GM20000 (cell line): ENCODE measurements around the gene GPC1.

Experiments used
- DNase-seq: peaks from one replicate; pipeline ENCODE4 v3.0.0; 2012; ENCODE audit warnings: low spot score
- TF ChIP-seq, protein P1 (sequence below): IDR thresholded peaks from 2 replicates; pipeline ENCODE4 v1.5.1; 2012; ENCODE audit warnings: mild to moderate bottlenecking, control low read depth; ENCODE audit errors: extremely low read depth, missing control alignments

Gene GPC1

DNA sequence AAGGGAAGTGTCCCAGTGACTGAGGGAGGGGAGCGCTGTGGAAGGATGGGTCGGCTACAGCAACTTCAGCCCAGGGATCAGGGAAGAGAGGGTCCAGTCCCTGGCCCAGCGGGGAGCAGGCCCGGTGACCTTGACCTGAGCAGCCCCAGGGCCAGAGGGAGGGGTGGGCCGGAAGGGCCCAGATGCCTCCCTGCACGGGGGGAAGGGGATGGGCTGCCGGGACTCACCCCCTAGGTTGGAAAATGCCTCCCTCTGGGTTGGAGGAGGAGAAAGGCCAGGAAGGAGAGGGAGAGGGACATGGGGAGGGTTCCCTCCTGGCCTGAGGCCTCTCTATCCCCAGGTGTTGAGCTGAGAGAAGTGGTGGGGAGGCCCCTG, 19.8 kb downstream of the GPC1 start:
- no peak for DNase-seq
- TF ChIP-seq, protein P1, sequence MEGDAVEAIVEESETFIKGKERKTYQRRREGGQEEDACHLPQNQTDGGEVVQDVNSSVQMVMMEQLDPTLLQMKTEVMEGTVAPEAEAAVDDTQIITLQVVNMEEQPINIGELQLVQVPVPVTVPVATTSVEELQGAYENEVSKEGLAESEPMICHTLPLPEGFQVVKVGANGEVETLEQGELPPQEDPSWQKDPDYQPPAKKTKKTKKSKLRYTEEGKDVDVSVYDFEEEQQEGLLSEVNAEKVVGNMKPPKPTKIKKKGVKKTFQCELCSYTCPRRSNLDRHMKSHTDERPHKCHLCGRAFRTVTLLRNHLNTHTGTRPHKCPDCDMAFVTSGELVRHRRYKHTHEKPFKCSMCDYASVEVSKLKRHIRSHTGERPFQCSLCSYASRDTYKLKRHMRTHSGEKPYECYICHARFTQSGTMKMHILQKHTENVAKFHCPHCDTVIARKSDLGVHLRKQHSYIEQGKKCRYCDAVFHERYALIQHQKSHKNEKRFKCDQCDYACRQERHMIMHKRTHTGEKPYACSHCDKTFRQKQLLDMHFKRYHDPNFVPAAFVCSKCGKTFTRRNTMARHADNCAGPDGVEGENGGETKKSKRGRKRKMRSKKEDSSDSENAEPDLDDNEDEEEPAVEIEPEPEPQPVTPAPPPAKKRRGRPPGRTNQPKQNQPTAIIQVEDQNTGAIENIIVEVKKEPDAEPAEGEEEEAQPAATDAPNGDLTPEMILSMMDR, result no peak

DNA sequence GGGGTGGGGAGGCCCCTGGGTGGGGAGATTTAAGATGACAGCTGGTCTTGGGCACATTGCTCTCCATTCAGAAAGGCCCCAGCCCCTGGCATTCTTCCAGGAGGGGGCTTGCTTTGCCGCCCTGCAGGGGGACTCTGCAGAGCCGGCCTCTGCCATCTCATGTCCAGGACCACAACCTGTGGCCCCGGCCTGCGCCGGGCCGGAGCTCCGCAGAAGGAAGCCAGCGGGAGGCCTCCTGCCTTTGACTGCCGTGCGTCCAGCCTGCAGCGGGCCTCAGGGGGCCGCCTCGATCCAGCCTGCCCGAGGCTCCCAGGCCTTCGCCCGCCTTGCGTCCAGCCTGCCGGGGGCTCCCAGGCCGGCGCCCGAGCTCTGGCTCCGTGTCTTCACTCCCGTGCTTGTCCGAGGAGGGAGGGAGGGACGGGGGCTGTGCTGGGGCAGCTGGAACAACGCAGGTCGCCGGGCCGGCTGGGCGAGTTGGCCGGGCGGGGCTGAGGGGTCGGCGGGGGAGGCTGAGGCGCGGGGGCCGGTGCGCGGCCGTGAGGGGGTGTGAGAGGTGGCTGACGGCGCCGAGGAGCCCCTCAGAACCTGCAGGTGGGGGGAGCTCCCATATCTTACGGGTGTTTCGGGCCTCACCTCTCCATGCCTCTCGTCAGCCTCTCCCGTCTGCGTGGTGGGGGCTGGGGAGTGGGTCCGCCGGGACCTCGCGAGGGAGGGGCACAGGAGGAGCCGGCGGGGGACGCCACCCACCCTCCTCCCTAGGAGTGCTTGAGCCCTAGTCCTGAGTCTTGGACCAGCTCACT, 20.4 kb downstream of the GPC1 start:
- TF ChIP-seq, protein P1, result no peak
- no peak for DNase-seq

DNA sequence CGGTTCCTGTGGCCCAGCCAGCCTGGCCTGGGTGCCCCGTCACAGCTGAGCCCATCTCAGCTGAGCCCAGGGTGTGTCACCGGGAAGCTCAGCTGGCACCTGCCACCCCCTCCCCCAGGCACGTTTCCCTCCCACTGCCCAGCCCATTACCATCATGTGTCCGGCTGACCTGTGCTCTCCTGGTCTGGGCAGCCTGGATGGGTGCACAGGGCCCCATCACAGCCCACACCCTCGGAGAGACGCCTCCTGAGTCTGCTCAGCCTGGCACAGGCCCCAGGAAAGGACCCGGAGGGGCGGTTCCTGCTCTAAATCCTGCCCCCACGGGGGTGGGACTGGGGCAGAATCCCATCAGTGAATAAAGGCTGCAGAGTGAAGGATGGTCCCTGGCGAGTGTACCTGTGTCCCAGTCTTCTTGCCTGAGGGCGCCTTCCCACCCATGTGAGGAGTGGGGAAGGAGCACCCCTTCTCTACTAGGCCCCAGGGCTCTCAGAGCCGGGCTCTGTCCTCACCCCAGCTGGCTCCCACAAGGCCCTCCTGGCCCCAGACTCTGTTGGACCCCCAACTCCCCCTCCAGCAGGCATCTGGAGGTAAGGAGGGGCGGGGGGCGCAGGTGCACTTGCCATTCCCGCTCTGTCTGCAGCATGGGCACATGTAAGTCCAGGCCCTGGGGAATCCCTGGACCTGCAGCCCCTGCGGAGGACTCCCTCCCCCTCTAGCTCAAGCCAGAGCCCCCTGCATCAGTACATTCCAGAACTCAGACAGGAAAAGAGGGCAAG, 21.2 kb downstream of the GPC1 start:
- TF ChIP-seq, protein P1, result no peak
- DNase-seq, result no peak

DNA sequence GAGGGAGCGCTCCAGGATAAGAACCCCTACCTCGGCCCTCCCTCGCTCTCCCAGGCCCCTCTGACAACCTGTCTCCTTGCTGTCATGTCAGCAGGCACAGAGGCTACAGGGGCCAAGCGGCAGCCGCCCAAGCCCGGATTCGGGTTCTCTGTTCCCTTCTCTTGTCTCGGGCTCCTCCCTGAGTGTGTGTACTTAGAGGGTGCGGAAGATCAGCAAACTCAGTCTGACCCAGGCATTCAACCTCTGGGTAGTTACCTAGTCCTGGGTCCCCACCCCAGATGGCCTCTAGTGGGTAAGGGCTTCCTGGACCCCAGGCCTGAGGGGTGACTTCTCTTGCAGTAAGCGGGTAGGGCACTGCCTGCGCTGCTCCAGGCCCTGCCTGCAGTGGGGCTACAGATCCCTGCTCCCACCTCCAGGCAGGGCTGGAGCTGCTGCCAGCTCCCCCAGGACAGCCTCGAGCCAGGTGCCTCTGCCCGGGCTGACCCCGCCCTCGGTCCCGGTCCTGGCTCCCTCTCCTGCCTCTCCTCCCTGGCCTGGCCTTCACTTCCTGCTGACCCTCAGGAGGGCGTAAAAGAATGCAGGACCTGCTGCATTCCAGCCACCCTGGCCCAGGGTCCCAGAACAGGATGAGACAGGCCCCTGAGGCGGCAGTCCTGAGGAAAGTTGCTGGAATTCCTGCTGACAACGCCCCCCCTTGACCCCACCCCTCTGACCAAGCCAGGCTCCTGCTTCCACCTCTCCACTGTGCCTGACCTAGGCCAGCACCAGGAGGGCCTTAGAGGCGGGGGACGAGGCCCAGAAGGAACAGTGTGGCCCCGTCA, 22.0 kb downstream of the GPC1 start:
- no peak for DNase-seq
- TF ChIP-seq, protein P1, result no peak

DNA sequence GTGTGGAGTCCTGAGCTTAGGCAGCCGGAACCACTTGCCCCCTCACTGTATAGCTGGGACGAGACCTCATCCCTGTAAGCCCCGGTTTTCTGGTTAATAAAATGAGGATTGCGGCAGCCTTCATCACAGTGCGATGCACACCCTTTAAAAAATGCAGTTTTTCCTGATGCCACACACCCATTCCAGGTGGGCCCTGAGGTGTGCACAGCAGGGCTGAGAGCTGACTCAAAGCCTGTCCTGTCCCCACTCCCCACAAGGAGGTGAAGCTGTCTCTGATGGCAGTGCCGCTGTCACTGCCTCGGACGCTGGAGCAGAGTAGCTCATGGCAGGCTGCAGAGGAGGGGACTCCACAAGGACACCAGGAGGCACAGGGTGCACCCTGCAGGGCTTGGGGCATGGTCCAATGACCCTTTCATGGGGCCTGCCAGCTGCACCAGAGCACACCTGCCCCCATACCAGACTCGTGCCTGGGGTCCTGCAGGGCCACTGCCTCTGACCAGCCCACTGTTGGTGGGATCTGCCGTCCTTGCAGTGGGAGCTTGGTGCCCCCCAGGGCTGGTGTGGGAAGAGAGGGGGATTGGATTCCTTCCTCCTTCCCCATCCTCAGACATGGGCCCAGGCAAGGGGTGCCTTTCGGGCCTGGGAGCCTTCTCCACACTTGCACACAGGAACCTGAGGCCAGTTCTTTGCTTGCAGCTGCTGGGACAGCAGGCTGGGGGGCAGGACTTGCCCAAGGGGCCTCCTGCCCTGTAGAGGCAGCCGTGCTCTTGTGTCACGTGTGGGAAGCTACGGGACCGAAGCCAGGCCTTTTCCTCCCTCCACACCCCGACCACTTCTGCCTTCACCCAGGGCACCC, 22.8 kb downstream of the GPC1 start:
- DNase-seq, result no peak

DNA sequence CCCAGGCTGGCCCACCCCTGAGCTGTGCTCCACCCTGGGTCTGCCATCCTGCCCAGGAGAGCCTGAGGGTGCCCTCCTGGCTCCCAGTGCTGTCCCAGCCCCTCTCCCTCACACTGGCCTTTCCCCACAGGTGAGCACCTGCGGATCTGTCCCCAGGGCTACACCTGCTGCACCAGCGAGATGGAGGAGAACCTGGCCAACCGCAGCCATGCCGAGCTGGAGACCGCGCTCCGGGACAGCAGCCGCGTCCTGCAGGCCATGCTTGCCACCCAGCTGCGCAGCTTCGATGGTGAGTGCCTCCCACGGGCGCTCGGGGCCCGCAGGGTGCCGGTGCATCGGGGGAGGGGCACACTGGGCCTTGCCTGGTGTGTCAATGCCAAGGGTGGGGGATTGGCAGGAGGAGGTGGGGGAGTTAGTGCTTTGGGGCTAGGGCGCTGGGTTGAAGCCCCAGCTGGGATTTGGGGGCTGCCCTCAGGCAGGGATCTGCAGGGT, 23.5 kb downstream of the GPC1 start:
- no peak for DNase-seq
- TF ChIP-seq, protein P1, result no peak

More for the DNA sequence above, 22.8 kb downstream of the GPC1 start:
- TF ChIP-seq, protein P1, result no peak
